Spleen (tissue), 7 donors: ENCODE results near the gene AK9.

ENCODE experiments used
- POLR2A ChIP-seq, 3 donors: fragments of 450-650 bp; IDR thresholded peaks; one replicate each; pipeline ENCODE4 v1.5.1; 2017; ENCODE audit warnings: antibody characterized with exemption in 3 of 3, mild to moderate bottlenecking in 1 of 3
- TF ChIP-seq, protein P1 (sequence below), 11 experiments: fragments of 200-600 bp in 7 of 11; fragments of 450-650 bp in 4 of 11; sonication (generic) in 4 of 11; IDR thresholded peaks in 8 of 11; conservative IDR thresholded peaks in 3 of 11; 1 replicate in 7 of 11; 2 replicates in 4 of 11; pipeline versions ENCODE4 v1.4.0 to v1.8.0; 2016 to 2021; ENCODE audit warnings: antibody characterized with exemption in 11 of 11, inconsistent platforms in 4 of 11, mild to moderate bottlenecking in 1 of 11
- donor health status: DM: no; HTN: no; CAD: no; lungs with moderate emphysema.
- donor health status: DM: no; HTN: no; CAD: no.
- donor health status: DM: no; HTN: no; CAD: no.

- TF ChIP-seq POLR2A (IDR thresholded peaks at IDR 0.05) = no peak
- TF ChIP-seq, protein P1, sequence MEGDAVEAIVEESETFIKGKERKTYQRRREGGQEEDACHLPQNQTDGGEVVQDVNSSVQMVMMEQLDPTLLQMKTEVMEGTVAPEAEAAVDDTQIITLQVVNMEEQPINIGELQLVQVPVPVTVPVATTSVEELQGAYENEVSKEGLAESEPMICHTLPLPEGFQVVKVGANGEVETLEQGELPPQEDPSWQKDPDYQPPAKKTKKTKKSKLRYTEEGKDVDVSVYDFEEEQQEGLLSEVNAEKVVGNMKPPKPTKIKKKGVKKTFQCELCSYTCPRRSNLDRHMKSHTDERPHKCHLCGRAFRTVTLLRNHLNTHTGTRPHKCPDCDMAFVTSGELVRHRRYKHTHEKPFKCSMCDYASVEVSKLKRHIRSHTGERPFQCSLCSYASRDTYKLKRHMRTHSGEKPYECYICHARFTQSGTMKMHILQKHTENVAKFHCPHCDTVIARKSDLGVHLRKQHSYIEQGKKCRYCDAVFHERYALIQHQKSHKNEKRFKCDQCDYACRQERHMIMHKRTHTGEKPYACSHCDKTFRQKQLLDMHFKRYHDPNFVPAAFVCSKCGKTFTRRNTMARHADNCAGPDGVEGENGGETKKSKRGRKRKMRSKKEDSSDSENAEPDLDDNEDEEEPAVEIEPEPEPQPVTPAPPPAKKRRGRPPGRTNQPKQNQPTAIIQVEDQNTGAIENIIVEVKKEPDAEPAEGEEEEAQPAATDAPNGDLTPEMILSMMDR (IDR thresholded peaks at IDR 0.05 in 8 of 11, conservative IDR thresholded peaks at IDR 0.05 in 3 of 11) = no peak
Measured at GRCh38 chr6:109446072-109446471, 244.9 kb downstream of the AK9 start.
